ENCODE measurements around the gene CCDC112. TPM values are rescaled to one million over a fixed set of nuclear protein-coding genes. Genes with fewer than 3 reads are reported as not detected.
A peak's percentile ranks its signal among the peaks of the same experiment; 100 is the strongest.
"Not testable (repeated sequence)": the region's sequence is repeated elsewhere in the genome, so short reads cannot be mapped to it uniquely, and the experiment has no call there.

The CCDC112 gene
- total and polyA plus RNA-seq, 8 donors, result 5.2 to 70.1 (median 6.8) TPM

DNA sequence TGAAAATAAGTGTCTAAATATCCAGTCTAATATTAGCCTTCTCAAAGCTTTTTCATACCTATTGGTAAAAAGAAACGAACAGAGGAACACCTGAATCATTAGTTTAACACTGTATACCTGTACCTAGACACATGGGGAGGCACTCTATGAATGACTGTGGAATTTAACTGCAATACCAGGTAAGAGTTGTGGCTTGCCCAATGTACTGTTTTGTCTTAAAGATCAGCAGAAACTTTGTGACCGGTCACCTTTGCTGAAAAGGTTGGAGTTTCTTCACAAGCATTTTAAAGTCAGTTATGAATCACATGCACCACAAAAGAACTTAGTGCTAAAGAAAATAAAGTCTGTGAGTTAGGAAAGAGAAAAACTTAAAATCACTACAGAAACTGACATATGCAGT, 36.2 kb downstream of the CCDC112 start:
- intact Hi-C loops (cut with DNase I; ENCODE audit: low total_unique reads), result no loop called here

DNA sequence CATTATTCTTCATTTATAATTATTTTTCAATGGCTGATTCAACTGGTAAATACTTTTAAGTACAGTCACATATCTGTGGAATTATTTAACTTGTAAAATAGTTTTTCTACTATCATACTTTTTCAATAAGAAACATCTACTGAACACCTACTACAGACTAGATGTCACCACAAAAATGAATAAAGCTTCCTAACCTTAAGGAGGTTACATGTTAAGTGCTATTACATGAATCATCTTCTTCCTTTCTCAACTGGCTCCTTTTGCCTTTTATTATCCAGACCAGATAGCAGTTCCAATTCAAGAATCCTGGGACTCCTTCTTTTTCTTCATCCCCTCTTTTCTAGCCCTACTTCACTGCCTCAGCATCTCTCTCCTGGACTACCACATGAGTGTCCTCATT, 38.5 kb downstream of the CCDC112 start:
- Histone ChIP-seq H3K4me1 (peaks cover 20 to 74% (median 46%) of the 10 kb centered on the region in 4 donors), H3K4me3 (no peak overlapping the region), H3K36me3 (no peaks in the 10 kb centered on the region), H3K9me3 (no peaks in the 10 kb centered on the region), H3K27ac (no peak overlapping the region), H3K27me3 (no peaks in the 10 kb centered on the region)
- TF ChIP-seq EP300 (IDR thresholded peaks at IDR 0.05), result no peak
- TF ChIP-seq, protein P1, sequence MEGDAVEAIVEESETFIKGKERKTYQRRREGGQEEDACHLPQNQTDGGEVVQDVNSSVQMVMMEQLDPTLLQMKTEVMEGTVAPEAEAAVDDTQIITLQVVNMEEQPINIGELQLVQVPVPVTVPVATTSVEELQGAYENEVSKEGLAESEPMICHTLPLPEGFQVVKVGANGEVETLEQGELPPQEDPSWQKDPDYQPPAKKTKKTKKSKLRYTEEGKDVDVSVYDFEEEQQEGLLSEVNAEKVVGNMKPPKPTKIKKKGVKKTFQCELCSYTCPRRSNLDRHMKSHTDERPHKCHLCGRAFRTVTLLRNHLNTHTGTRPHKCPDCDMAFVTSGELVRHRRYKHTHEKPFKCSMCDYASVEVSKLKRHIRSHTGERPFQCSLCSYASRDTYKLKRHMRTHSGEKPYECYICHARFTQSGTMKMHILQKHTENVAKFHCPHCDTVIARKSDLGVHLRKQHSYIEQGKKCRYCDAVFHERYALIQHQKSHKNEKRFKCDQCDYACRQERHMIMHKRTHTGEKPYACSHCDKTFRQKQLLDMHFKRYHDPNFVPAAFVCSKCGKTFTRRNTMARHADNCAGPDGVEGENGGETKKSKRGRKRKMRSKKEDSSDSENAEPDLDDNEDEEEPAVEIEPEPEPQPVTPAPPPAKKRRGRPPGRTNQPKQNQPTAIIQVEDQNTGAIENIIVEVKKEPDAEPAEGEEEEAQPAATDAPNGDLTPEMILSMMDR (IDR thresholded peaks at IDR 0.05), result no peak
- TF ChIP-seq POLR2A (IDR thresholded peaks at IDR 0.05), result no peak
- TF ChIP-seq POLR2AphosphoS5 (IDR thresholded peaks at IDR 0.05), result no peak
- DNase-seq, result no peak
- intact Hi-C loops (cut with DNase I; ENCODE audit: low total_unique reads), result no loop called here

More for the DNA sequence above, 36.2 kb downstream of the CCDC112 start:
- Histone ChIP-seq H3K27me3 (no peaks in the 10 kb centered on the region), H3K36me3 (peaks cover 0 to 8% (median 3%) of the 10 kb centered on the region in 4 donors), H3K4me1 (peaks cover 18 to 70% (median 43%) of the 10 kb centered on the region in 4 donors), H3K27ac (no peak overlapping the region), H3K9me3 (no peaks in the 10 kb centered on the region), H3K4me3 (no peak overlapping the region)
- DNase-seq, result no peak
- 77 to 88% (median 82%) methylated on average over 2 of the region's 2 CpGs for WGBS, 5 donors
- TF ChIP-seq POLR2AphosphoS5 (IDR thresholded peaks at IDR 0.05) (no peak), EP300 (IDR thresholded peaks at IDR 0.05) (no peak), POLR2A (IDR thresholded peaks at IDR 0.05) (no peak)
- TF ChIP-seq, protein P1 (IDR thresholded peaks at IDR 0.05), result no peak

DNA sequence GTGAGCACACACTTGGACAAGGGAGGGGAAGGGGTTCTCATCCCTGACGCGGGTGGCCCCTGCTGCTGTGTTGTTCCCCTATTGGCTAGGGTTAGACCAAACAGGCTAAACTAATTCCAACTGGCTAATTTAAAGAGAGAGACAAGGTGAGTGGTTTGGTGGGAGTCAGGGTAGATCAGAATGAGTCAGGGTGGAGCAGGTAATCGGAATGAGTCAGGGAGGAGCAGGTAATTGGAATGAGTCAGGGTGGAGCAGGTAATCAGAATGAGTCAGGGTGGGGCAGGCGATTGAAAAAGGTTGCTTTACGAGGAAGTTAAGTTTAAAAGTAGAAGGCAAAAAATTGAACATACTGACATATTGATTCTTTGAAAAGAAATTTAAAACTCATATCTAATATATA, 47.1 kb downstream of the CCDC112 start:
- not testable (repeated sequence) for H3K27me3 ChIP-seq, H3K4me3 ChIP-seq, H3K9me3 ChIP-seq, H3K36me3 ChIP-seq, H3K27ac ChIP-seq
- H3K4me1 ChIP-seq, result peaks cover 0 to 19% (median 10%) of the 10 kb centered on the region in 4 donors
- intact Hi-C loops (cut with DNase I; ENCODE audit: low total_unique reads), result loop anchor here (5.0 kb wide), 1 partner anchor 152 kb away; no protein-coding TSS in a partner anchor
- 61 to 75% (median 62%) methylated on average over 5 of the region's 5 CpGs for WGBS, 5 donors
- DNase-seq, result peak in 1 of 2 donors; percentile 6

DNA sequence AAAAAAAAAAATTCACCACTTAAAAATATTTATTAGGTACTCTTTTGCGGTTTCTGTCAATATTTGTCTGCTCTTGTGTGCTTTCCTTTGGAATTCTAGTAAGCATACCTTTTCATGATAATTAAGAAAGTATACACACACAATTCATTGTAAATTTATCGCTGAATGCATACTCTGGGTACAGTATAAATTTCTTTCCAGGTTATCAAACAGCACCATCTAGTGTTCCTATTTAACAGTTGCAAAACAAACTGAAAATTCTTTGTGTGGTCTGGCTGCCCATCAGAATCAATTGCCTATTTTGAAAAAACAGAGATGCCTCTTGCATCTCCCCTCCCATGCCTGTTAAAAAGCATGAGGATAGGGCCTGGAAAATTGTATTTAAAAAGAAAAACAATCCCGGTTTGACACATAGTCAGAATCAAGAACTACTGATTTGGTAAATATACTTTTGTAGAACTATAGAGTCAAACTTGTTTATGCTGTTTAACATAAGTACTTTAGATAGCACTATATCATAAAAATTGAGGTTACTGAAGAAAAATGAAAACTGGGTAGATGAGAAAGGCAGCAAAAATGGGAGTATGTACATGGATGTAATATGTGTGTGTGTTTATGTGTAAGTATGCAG, 50.0 kb downstream of the CCDC112 start:
- no peak overlapping the region for H3K4me3 ChIP-seq
- peak in 1 of 2 donors; percentile 71 for DNase-seq
- H3K27me3 ChIP-seq, result no peaks in the 10 kb centered on the region
- H3K27ac ChIP-seq, result no peak overlapping the region
- H3K36me3 ChIP-seq, result peaks cover 0 to 8% (median 0%) of the 10 kb centered on the region in 4 donors
- no peak for TF ChIP-seq POLR2A (IDR thresholded peaks at IDR 0.05)
- TF ChIP-seq EP300 (IDR thresholded peaks at IDR 0.05), result no peak
- TF ChIP-seq, protein P1 (IDR thresholded peaks at IDR 0.05), result peak in 5 of 7 experiments; percentile 43 to 74 (median 70)
- no peak for TF ChIP-seq POLR2AphosphoS5 (IDR thresholded peaks at IDR 0.05)
- H3K4me1 ChIP-seq, result peaks cover 0 to 45% (median 31%) of the 10 kb centered on the region in 4 donors
- WGBS, 5 donors, result 17 to 22% (median 18%) methylated on average over 3 of the region's 3 CpGs
- intact Hi-C loops (cut with DNase I; ENCODE audit: low total_unique reads), result loop anchor here (5.0 kb wide), 1 partner anchor 149 kb away; no protein-coding TSS in a partner anchor
- no peaks in the 10 kb centered on the region for H3K9me3 ChIP-seq

DNA sequence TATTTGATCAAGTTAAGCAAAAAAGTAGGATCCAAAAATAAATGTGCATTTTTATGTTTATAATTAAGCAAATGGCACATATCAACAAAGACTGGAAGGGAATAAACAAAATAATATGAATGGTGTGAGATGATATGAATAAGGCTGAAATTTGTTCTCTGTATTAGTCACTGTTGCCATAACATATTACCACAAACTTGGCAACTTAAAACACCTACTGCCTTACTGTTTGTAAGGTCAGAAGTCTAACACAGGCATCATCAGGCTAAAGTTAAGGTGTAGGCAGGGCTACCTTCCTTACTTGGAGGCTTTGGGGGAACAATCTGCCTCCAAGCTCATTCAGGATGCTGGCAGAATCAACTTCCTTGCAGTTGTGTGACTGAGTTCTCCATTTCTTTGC, 53.0 kb downstream of the CCDC112 start:
- H3K4me3 ChIP-seq, result no peak overlapping the region
- intact Hi-C loops (cut with DNase I; ENCODE audit: low total_unique reads), result no loop called here
- no peaks in the 10 kb centered on the region for H3K27me3 ChIP-seq
- H3K27ac ChIP-seq, result peak overlapping the region in 1 of 5 donors; percentile 43
- TF ChIP-seq, protein P1 (IDR thresholded peaks at IDR 0.05), result no peak
- TF ChIP-seq POLR2AphosphoS5 (IDR thresholded peaks at IDR 0.05), result peak in 1 of 3 donors; percentile 23
- H3K4me1 ChIP-seq, result peaks cover 0 to 45% (median 31%) of the 10 kb centered on the region in 4 donors
- peaks cover 0 to 32% (median 26%) of the 10 kb centered on the region in 4 donors for H3K36me3 ChIP-seq
- DNase-seq, result peak in 1 of 2 donors; percentile 25
- H3K9me3 ChIP-seq, result no peaks in the 10 kb centered on the region
